GM10266 (cell line): ENCODE results near the gene COPE.

Experiments used
- DNase-seq: peaks from one replicate; pipeline ENCODE4 v3.0.0; 2012; ENCODE audit errors: extremely low spot score
- TF ChIP-seq, protein P1 (sequence below): IDR thresholded peaks from 2 replicates; pipeline ENCODE4 v1.5.1; 2012; ENCODE audit warnings: mild to moderate bottlenecking, low read depth; ENCODE audit not compliant: control insufficient read depth, insufficient read depth; ENCODE audit errors: missing control alignments

COPE gene

DNA sequence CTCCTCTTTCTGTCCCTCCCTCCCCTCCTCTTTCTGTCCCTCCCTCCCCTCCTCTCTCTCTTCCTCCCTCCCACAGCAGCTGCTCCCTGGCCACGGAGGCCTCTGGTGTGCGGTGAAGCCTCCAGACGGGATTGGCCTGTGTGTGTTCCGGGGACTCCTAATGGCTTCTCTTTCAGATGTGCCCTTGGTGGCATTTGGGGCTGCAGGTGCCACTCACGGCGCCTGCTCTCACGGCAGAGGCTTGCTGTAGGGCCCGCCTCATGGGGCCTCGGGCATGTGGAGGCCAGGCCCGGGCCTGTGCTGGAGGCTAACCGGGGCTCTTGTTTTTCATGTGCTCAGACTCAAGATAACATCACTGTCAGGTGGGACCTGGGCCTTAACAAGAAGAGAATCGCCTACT lies 66.5 kb downstream of the COPE start:
- TF ChIP-seq, protein P1, sequence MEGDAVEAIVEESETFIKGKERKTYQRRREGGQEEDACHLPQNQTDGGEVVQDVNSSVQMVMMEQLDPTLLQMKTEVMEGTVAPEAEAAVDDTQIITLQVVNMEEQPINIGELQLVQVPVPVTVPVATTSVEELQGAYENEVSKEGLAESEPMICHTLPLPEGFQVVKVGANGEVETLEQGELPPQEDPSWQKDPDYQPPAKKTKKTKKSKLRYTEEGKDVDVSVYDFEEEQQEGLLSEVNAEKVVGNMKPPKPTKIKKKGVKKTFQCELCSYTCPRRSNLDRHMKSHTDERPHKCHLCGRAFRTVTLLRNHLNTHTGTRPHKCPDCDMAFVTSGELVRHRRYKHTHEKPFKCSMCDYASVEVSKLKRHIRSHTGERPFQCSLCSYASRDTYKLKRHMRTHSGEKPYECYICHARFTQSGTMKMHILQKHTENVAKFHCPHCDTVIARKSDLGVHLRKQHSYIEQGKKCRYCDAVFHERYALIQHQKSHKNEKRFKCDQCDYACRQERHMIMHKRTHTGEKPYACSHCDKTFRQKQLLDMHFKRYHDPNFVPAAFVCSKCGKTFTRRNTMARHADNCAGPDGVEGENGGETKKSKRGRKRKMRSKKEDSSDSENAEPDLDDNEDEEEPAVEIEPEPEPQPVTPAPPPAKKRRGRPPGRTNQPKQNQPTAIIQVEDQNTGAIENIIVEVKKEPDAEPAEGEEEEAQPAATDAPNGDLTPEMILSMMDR = no peak
- no peak for DNase-seq

DNA sequence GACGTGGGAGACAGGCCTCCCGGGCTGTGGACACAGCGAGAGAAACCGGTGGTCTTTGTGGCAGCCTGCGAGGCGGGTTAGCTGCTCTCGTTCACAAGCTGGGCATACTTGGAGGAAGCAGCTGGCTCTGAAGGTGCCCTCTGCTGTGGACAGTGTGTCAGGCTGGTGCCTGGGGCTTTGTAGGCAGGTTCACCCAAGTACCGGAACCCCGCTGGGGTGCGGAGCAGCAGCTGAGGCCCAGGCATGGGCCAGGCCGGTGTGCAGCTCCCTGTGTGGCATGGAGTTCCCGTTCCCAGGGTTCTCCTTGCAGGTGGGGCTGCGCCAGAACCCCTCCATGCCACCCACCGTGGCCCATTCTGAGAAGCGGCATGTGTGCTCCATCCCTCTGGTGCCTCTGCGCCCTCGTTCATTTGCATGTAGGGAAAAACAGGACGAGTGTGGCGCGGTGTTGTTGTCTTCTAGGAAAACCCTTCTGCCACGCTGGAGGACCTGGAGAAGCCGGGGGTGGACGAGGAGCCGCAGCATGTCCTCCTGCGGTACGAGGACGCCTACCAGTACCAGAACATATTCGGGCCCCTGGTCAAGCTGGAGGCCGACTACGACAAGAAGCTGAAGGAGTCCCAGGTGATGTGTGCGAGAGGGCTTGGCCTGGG lies 67.4 kb downstream of the COPE start:
- DNase-seq = no peak
- TF ChIP-seq, protein P1 = no peak

DNA sequence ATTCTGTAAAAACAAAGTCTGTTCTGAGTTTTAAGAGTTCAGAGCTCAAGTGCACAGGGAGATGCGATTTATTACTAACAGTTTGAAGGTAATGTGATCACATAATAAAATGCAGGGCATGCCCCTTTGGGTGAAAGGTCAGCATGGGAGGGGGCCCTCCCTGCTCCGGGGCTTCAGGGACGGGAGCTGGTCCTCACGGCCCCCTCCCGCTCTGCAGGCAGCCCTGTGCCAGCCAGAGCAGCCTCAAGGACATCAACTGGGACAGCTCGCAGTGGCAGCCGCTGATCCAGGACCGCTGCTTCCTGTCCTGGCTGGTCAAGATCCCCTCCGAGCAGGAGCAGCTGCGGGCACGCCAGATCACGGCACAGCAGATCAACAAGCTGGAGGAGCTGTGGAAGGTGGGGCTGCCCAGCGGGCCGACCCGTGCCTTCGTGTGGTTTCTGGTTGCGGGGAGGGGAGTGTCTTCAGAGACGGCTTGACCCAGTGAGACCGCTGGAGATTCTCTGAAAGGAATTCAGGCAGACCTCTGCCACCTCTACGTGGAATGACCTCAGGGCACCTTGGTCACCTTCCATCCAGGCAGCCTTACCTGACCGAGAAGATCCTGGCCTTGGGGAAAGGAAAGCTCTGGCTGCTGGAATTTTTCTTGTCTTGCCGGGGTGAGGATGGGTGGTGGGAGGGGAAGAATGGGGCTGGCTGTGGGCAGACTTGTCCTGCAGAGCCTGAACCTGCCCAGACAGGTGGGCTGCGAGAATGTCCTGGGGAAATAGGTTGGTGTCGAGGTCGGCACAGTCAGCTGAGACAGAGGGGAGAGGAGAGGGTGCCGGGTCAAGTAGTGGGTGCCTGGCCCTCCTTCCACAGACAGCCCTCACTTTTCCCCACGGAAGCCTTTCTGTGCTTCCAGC lies 68.5 kb downstream of the COPE start:
- TF ChIP-seq, protein P1 = no peak
- no peak for DNase-seq

DNA sequence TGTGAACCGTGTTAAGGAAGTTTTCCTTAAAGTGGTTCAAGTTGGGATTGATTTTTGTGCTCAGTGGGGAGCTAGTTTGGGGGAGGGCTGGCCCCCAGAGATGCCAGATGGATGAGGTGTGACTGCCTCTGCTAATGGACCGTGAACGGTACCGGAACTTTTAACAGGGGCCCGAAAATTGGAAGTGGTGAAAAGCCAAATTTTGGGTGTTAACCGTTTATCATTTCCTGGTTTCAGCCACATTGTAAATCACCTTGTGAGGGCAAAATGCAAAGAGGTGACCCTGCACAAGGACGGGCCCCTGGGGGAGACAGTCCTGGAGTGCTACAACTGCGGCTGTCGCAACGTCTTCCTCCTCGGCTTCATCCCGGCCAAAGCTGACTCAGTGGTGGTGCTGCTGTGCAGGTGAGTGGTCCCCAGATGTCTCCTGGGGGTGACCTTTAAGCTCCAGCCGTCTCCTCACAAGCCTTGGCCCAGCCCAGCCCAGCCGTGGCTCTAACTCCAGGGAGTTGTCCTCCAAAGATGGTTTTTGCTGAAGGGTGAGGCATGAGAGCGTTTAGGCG lies 69.3 kb downstream of the COPE start:
- no peak for DNase-seq
- TF ChIP-seq, protein P1 = no peak
